ENCODE data around the gene TACC2.

GRCh38 chr10:122189185-122189584, 200.2 kb downstream of the TACC2 start:
- no peak for TF ChIP-seq CTCF (IDR thresholded peaks at IDR 0.05)
- TF ChIP-seq POLR2A (IDR thresholded peaks at IDR 0.05) = no peak

Measured in thyroid gland (tissue), 4 donors.